ENCODE results near the gene PLSCR2.

DNA sequence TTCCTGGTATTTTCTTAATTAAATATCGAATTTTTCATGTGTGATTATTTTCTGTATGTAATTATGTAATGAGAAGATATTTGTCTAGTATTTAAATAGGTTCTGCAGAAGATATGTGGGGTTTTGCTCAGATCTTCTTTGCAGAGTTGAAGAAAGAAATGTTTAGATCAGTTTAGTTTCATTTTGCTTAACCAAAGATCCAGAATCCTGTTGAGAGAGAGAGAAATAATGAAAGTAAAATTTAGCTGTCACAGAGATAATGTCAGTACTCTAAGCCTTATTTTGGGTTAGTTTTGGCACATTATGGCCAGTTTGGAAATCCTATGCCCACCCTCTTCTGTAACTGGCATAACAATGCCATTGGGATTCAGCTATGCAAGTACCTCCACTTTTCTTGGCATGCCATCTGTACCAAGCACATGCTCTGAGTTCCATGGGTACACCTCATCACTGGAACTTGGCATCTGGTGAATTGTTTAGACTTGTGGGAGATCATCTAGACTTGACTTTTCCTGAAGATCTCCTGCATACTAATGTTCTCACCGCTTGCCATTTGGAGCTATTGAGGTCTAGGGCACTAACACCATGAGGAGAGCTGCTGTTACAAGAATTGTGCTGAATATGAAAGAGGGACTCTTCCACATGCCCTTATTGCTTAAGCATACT is 44.2 kb upstream of the PLSCR2 start:
- no peak for TF ChIP-seq EP300 (IDR thresholded peaks at IDR 0.05; ENCODE audit: borderline replicate concordance in 1 of 2, control insufficient read depth in 1 of 2, low read depth in 2 of 2, low read length in 2 of 2)
- TF ChIP-seq, protein P1, sequence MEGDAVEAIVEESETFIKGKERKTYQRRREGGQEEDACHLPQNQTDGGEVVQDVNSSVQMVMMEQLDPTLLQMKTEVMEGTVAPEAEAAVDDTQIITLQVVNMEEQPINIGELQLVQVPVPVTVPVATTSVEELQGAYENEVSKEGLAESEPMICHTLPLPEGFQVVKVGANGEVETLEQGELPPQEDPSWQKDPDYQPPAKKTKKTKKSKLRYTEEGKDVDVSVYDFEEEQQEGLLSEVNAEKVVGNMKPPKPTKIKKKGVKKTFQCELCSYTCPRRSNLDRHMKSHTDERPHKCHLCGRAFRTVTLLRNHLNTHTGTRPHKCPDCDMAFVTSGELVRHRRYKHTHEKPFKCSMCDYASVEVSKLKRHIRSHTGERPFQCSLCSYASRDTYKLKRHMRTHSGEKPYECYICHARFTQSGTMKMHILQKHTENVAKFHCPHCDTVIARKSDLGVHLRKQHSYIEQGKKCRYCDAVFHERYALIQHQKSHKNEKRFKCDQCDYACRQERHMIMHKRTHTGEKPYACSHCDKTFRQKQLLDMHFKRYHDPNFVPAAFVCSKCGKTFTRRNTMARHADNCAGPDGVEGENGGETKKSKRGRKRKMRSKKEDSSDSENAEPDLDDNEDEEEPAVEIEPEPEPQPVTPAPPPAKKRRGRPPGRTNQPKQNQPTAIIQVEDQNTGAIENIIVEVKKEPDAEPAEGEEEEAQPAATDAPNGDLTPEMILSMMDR (IDR thresholded peaks at IDR 0.05 in 2 of 3, conservative IDR thresholded peaks at IDR 0.05 in 1 of 3; ENCODE audit: control insufficient read depth in 2 of 3, extremely low read depth in 1 of 3, insufficient read depth in 1 of 3, low read depth in 3 of 3, low read length in 3 of 3): no peak
- no peak for TF ChIP-seq POLR2A (IDR thresholded peaks at IDR 0.05; ENCODE audit: low read depth, low read length)

Data from GM12878 (cell line).